K562 (cell line): ENCODE data around the gene CLASP2. TPM values are rescaled to one million over a fixed set of nuclear protein-coding genes. Genes with fewer than 3 reads are reported as not detected.

Source experiments
- ATF1 ChIP-seq, 2 experiments: fragments of 450-650 bp in 1 of 2; IDR thresholded peaks; 2 replicates each; pipeline ENCODE4 v1.6.1; 2016; ENCODE audit warnings: missing compliant biosample characterization in 1 of 2, missing genetic modification characterization in 1 of 2
- ATF4 ChIP-seq: fragments of 450-650 bp; formaldehyde crosslinking; IDR thresholded peaks from 2 replicates; pipeline ENCODE4 v1.4.0; 2022; ENCODE audit warnings: mild to moderate bottlenecking, moderate library complexity
- BRF2 ChIP-seq: IDR thresholded peaks from 3 replicates; pipeline ENCODE4 v1.6.1; 2011; ENCODE audit warnings: borderline replicate concordance, mild to moderate bottlenecking; ENCODE audit not compliant: insufficient read length, insufficient read depth
- E2F6 ChIP-seq, 2 experiments: IDR thresholded peaks; 2 replicates each; pipeline ENCODE4 v1.6.1; 2011; ENCODE audit warnings: borderline replicate concordance in 1 of 2, control low read depth in 1 of 2, low read depth in 1 of 2, low read length in 1 of 2, mild to moderate bottlenecking in 1 of 2, mixed read lengths in 1 of 2, moderate library complexity in 1 of 2; ENCODE audit not compliant: insufficient read depth in 1 of 2, insufficient read length in 1 of 2, poor library complexity in 1 of 2, severe bottlenecking in 1 of 2; ENCODE audit errors: extremely low read depth in 1 of 2
- FOS ChIP-seq: IDR thresholded peaks from 3 replicates; pipeline ENCODE4 v1.6.1; 2011; ENCODE audit not compliant: insufficient read length; ENCODE audit errors: extremely low read depth
- ILK ChIP-seq: fragments of 450-650 bp; IDR thresholded peaks from 2 replicates; pipeline ENCODE4 v1.6.1; 2016; ENCODE audit warnings: missing genetic modification characterization, low read depth, mild to moderate bottlenecking, missing compliant biosample characterization, moderate library complexity, borderline replicate concordance
- NR0B1 ChIP-seq: fragments of 450-650 bp; IDR thresholded peaks from one replicate; pipeline ENCODE4 v1.6.1; 2018; ENCODE audit warnings: mild to moderate bottlenecking, moderate library complexity; ENCODE audit not compliant: partially characterized antibody
- POLR2AphosphoS5 ChIP-seq: IDR thresholded peaks from 2 replicates; pipeline ENCODE4 v1.6.1; 2011; ENCODE audit warnings: mild to moderate bottlenecking, low read depth, low read length, moderate library complexity; ENCODE audit not compliant: control insufficient read depth, insufficient read depth
- POLR2H ChIP-seq: IDR thresholded peaks from 2 replicates; pipeline ENCODE4 v1.6.1; 2016; ENCODE audit warnings: missing genetic modification characterization, low read depth, mild to moderate bottlenecking, control low read depth, missing compliant biosample characterization, moderate library complexity
- SIN3A ChIP-seq, 2 experiments: fragments of 150-350 bp in 1 of 2; IDR thresholded peaks; 2 replicates each; pipeline ENCODE4 v1.6.1; 2011 to 2016; ENCODE audit warnings: borderline replicate concordance in 2 of 2, low read depth in 2 of 2, low read length in 2 of 2, mild to moderate bottlenecking in 2 of 2, moderate library complexity in 2 of 2; ENCODE audit not compliant: control insufficient read depth in 1 of 2
- SRSF9 ChIP-seq: fragments of 200-400 bp; formaldehyde crosslinking; IDR thresholded peaks from 2 replicates; pipeline ENCODE4 v1.6.1; 2017; ENCODE audit warnings: low read depth, low read length, borderline replicate concordance
- TRIM25 ChIP-seq: fragments of 450-650 bp; IDR thresholded peaks from 2 replicates; pipeline ENCODE4 v1.7.0; 2016; ENCODE audit warnings: borderline replicate concordance
- ZNF280A ChIP-seq: fragments of 450-650 bp; IDR thresholded peaks from 2 replicates; pipeline ENCODE4 v1.6.1; 2018; ENCODE audit warnings: mild to moderate bottlenecking, low read depth; ENCODE audit not compliant: partially characterized antibody
- polyA plus RNA-seq, 8 experiments: library from polyadenylated mRNA; depleted of rRNA in 4 of 8; stranded (reverse) in 5 of 8; unstranded in 3 of 8; fragments of >200 nt; fragmentation: Nextera tagmentation in 2 of 8; fragmentation: Illumina TruSeq in 1 of 8; extraction: Ambion mirVana in 2 of 8; extraction: Trizol in 1 of 8; gene quantifications; 2 replicates each; pipeline versions ENCODE4 v1.2.1 to v1.2.3, GENCODE V29; 2011 to 2014; ENCODE audit warnings: inconsistent platforms in 1 of 8, missing spikeins in 1 of 8
- total RNA-seq, 7 experiments: library from RNA; depleted of rRNA in 6 of 7; stranded (reverse); fragments of >200 nt in 6 of 7; fragmentation: Illumina TruSeq in 2 of 7; extraction: Trizol in 2 of 7; gene quantifications; 2 replicates each; pipeline versions ENCODE4 v1.2.1 to v1.2.3, GENCODE V29; 2011 to 2021; ENCODE audit warnings: low replicate concordance in 1 of 7

Gene CLASP2
- total and polyA plus RNA-seq, 9 of the 15 experiments (the other 6 are each of a cell fraction or from before 2014, with no cell fraction given) = 13.5 to 107 (median 71.8) TPM

GRCh38 chr3:33658991-33659848, 58.8 kb downstream of the CLASP2 start (continued):
- TF ChIP-seq ATF4 (CRISPR knock-in tag) = no peak
- TF ChIP-seq SIN3A (IDR thresholded peaks at IDR 0.05; ENCODE audit: borderline replicate concordance in 2 of 2, control insufficient read depth in 1 of 2, low read depth in 2 of 2, low read length in 2 of 2) = no peak; a peak in 1 of 4 replicates
- TF ChIP-seq ILK (tag) = no peak
- no peak for TF ChIP-seq POLR2AphosphoS5
- TF ChIP-seq FOS = no peak
- TF ChIP-seq SRSF9 = no peak
- no peak for TF ChIP-seq ZNF280A
- TF ChIP-seq TRIM25 = no peak
- no peak for TF ChIP-seq ATF1 (CRISPR knock-in tag; IDR thresholded peaks at IDR 0.05)
- peak; percentile 70 for TF ChIP-seq ATF1 (tag; IDR thresholded peaks at IDR 0.05)
- no peak for TF ChIP-seq POLR2H (tag)
- no peak for TF ChIP-seq BRF2
- TF ChIP-seq NR0B1 = no peak
- TF ChIP-seq E2F6 (IDR thresholded peaks at IDR 0.05; ENCODE audit: borderline replicate concordance in 1 of 2, extremely low read depth in 1 of 2, insufficient read depth in 1 of 2, insufficient read length in 1 of 2, low read depth in 1 of 2, low read length in 1 of 2, poor library complexity in 1 of 2, severe bottlenecking in 1 of 2) = no peak
